Measurements from ENCODE around the gene SORCS2. TPM values are rescaled to one million over a fixed set of nuclear protein-coding genes. Genes with fewer than 3 reads are reported as not detected.

The SORCS2 gene
- total RNA-seq, 2 experiments from 2014 or later: not detected

DNA sequence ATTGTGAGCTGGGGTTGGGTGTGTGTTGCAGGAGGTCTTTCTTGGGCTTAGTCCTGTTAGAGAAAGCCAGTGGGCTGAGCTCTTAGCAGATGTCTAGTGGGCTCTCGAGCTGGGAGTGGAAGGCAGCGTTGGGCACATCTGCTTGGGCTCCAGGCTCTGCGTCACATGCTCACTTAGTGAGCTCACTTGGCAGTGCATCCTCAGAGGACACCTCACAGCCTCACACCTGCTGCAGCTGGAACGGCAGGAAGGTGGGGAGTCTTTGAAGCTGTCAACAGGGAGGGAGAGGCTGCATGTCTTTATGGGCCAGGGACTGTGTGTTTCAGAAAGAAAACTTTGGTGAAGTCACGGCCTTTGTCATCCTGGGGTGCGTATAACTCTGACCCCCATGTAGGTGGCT is 160.1 kb downstream of the SORCS2 start:
- Mint-ChIP-seq H3K27ac (no peak overlapping the region), H3K36me3 (no peaks in the 10 kb centered on the region), H3K9me3 (peaks cover 3% of the 10 kb centered on the region), H3K4me3 (no peak overlapping the region), H3K4me1 (no peaks in the 10 kb centered on the region), H3K27me3 (peaks cover 3% of the 10 kb centered on the region)
- no peak for DNase-seq

DNA sequence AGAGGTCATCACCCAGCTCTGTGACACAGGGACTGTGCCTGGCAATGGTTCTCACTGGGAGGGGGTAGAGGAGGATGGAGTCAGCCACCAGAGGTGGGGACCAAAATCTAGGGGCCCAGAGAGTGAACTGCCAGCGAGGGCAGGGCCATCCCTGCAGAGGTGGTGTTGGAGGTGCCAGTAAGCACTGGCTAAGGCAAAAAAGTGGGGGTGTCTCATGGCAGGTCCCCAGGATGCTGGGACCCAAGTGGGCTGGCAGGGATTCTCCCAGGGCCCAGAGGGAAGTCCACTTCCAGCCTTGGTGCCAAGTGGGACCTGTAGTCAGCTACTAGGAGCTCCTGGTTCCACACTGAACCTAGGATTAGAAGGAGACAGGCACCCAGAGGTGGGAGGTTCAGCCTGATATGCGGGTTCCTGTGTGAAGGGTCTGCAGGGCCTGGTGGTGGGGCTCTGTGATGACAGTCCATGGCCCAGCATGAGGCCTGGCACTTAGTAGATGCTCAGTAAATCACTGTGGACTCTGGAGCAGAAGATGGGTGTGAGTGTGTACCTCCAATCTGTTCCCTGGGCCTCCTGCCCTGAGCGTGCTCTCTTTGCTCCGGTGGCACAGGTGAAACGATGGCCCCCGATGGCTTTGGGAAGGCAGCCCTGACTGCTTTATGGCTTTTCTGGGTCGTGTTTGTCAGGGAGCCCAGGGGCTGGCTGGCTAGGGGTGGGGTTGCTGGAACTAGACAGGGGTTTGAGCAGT is 160.9 kb downstream of the SORCS2 start:
- no peaks in the 10 kb centered on the region for H3K36me3 Mint-ChIP-seq
- DNase-seq: no peak
- H3K27ac Mint-ChIP-seq: no peak overlapping the region
- H3K9me3 Mint-ChIP-seq: no peaks in the 10 kb centered on the region
- H3K4me1 Mint-ChIP-seq: no peaks in the 10 kb centered on the region
- H3K4me3 Mint-ChIP-seq: no peak overlapping the region
- no peaks in the 10 kb centered on the region for H3K27me3 Mint-ChIP-seq

DNA sequence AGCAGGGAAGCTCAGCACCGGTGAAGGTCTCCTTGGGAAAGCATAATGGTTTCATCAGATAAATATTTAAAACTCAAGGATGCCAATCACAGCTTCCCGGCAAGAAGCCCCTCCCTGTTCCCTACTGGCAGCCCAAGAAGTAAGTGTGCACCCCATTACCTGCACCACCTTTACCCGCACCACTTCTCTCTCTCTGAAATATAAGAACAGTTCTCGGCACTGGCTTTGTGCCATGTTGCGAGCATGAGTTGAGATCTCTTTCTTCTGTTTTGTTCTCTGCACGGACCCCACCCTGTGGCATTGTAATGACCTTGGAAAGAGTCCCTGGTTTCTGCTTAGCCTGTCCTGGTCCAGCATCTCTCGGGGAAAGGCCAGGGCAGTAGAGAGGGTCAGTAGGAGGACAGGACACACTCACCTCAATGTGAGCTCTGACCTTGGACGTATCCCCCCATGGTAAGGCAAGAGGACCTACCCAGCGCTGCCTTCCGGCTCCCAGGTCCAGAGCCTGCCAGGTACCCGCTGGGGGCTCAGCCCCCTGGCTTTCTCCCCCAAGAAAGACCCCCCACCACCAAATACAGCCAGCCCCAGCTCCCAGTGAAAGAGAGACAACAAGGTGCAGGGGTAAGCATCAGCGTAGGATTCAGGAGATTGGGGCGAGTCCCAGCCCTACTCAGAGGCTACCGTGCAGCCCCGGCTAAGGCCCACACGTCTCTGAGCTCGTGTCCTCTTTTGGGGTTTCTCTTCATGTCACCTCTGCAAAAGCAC is 161.7 kb downstream of the SORCS2 start:
- Mint-ChIP-seq H3K27ac (no peak overlapping the region), H3K36me3 (no peaks in the 10 kb centered on the region), H3K9me3 (no peaks in the 10 kb centered on the region), H3K27me3 (no peaks in the 10 kb centered on the region), H3K4me3 (no peak overlapping the region), H3K4me1 (no peaks in the 10 kb centered on the region)
- DNase-seq: no peak

DNA sequence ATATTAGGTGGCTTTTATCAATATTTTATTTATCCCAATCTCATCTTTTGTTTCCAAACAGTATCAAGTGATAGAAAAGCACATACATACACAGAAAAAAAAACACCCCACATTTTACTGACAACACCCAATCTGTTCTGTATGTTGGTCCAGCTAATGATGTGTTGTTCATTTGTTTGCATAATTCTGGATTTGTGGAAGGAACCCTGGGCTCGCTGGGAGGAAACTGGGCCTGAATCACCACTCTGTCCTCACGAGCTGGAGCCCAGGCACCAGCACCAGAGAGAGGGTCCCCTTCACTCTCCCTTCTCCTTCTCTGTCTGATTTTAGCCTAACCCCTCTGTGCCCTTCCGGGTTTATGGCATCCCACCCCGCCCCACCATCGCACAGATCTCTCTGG is 162.6 kb downstream of the SORCS2 start:
- H3K4me3 Mint-ChIP-seq: no peak overlapping the region
- no peaks in the 10 kb centered on the region for H3K4me1 Mint-ChIP-seq
- no peaks in the 10 kb centered on the region for H3K27me3 Mint-ChIP-seq
- no peaks in the 10 kb centered on the region for H3K9me3 Mint-ChIP-seq
- no peaks in the 10 kb centered on the region for H3K36me3 Mint-ChIP-seq
- H3K27ac Mint-ChIP-seq: no peak overlapping the region
- no peak for DNase-seq

DNA sequence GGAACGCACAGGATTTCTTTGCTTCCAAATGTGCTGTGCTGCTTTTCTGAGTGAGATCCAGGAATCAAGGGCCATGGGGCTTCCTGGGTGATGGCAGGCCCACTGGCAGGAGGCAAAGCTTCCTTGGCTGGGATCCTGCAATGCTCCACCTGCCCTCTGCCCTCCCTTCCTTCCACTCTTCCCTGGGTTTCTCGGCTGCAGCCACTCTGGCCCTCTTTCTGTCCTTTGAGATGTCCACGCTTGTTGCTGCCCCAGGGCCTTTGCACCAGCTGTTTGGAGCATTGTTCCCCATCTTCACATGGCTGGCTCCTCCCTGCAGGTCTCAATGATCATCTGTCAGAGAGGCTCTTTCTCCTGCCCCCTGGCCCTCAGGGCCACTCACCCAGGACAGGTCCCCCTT is 163.5 kb downstream of the SORCS2 start:
- Mint-ChIP-seq H3K27me3 (no peaks in the 10 kb centered on the region), H3K9me3 (no peaks in the 10 kb centered on the region), H3K36me3 (no peaks in the 10 kb centered on the region), H3K4me1 (no peaks in the 10 kb centered on the region), H3K4me3 (no peak overlapping the region), H3K27ac (no peak overlapping the region)
- DNase-seq: no peak

DNA sequence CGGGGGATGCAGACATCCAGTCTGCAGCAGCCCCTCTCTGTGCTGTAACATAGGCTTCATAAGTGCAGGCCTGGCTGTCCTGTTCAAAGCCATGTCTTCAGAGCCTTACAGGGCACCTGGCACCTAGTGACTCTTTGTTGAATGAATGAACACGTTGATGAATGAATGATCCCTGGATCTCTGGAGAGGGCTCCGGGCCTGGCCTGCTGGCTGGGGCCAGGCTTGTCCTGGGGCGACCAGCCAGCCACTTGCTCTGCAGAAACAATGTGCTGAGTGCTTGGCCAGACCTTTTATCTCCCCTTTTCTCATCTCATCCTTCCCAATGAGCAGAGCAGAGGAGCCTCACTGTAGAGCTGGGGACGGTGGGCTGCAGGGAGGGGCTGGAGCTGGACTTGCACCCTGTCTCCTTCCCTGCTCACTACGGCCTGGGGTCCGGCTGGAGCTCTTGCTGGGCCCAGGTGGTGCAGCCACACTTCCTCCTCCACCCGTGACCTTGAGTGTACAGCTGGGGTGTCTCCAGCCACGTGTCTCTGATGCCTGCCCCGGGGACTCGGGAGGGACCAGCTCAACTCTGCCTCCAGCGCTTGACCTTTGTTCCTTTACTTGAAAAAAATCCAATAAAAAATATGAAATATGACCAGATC is 164.5 kb downstream of the SORCS2 start:
- no peaks in the 10 kb centered on the region for H3K36me3 Mint-ChIP-seq
- no peak overlapping the region for H3K27ac Mint-ChIP-seq
- no peak for DNase-seq
- no peak overlapping the region for H3K4me3 Mint-ChIP-seq
- no peaks in the 10 kb centered on the region for H3K27me3 Mint-ChIP-seq
- H3K4me1 Mint-ChIP-seq: no peaks in the 10 kb centered on the region
- no peaks in the 10 kb centered on the region for H3K9me3 Mint-ChIP-seq

DNA sequence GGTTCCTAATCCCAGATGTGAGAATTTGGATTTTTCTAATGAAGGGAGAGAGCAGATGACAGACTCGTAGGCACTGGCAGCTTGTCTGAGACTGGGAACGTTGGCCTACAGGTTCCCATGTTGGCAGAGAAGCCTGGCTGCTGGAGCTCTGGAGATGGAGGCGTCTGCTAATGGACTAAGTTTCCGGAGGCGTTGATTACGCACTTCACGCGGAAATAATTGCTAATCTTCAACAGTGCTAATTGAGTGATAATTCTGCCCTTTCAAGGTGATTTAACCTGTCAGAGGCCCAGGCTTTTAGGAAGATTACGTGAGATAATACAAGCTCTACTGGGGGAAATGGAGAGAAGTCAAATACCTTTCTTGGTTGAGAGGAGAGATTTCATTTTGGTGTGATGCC is 165.0 kb downstream of the SORCS2 start:
- DNase-seq: no peak
- Mint-ChIP-seq H3K9me3 (no peaks in the 10 kb centered on the region), H3K36me3 (no peaks in the 10 kb centered on the region), H3K4me3 (no peak overlapping the region), H3K27ac (no peak overlapping the region), H3K4me1 (no peaks in the 10 kb centered on the region), H3K27me3 (no peaks in the 10 kb centered on the region)

DNA sequence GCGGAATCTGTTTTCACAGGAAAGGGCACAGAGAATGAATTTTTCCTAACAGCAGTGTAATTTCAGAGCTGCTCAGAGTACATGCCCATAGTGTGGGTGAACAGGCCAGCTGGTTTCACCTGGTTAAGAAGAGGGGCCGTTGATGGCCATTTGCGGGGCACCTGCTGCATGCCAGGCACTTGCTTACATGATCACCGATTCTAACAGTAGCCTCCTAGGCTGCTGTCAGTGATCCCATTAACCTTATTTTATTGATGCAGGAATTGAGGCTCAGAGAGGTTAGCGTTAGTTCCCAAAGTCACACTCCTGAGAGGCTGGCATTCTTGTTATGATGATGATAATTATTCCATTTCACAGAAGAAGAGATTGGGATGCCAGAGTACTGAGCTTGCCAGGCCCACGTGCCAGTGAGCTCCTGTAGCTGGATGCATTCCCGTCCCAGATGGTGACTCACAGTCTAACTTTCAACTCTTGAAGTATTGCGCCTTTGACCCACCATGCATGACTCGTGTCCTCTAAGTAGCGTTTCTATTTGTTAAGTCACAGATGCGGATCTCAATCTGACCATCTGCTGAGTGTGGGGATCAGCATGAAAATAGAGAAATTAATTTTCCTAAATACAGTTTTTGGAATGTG is 165.9 kb downstream of the SORCS2 start:
- no peaks in the 10 kb centered on the region for H3K4me1 Mint-ChIP-seq
- no peaks in the 10 kb centered on the region for H3K36me3 Mint-ChIP-seq
- no peak for DNase-seq
- H3K9me3 Mint-ChIP-seq: no peaks in the 10 kb centered on the region
- H3K27ac Mint-ChIP-seq: no peak overlapping the region
- H3K4me3 Mint-ChIP-seq: no peak overlapping the region
- no peaks in the 10 kb centered on the region for H3K27me3 Mint-ChIP-seq

DNA sequence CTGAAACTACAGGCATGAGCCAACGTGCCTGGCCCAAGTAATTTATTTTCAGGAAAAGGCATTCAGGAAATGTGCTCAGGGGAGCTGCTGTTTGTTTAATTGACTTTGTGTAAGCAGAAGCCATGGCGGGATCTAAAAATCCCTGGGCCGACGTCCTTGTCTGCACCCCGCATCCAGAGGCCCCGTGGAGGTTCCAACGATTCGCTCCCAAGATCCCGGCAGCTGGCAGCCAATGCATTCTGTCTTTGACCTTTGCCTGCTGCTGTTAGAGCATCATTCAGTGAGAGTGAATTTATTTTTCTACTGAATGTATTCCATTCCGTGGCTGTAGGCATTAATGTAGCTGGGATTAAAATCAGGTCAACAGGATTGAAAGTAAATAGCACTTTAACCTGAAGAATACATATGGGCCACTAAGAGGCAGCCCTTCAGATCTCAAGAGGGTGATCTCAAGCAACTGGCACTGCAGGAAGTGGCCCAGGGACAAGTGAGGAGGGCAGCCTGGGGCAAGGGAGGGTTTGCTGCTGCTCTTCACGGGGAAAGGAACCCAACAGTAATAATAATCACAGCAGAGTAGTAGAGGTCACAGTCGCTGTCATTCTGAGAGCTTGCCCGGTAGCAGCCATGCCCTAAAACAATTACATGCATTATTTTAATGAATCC is 167.2 kb downstream of the SORCS2 start:
- H3K4me3 Mint-ChIP-seq: no peak overlapping the region
- no peaks in the 10 kb centered on the region for H3K9me3 Mint-ChIP-seq
- H3K36me3 Mint-ChIP-seq: no peaks in the 10 kb centered on the region
- no peak overlapping the region for H3K27ac Mint-ChIP-seq
- H3K4me1 Mint-ChIP-seq: no peaks in the 10 kb centered on the region
- DNase-seq: no peak
- H3K27me3 Mint-ChIP-seq: no peaks in the 10 kb centered on the region

DNA sequence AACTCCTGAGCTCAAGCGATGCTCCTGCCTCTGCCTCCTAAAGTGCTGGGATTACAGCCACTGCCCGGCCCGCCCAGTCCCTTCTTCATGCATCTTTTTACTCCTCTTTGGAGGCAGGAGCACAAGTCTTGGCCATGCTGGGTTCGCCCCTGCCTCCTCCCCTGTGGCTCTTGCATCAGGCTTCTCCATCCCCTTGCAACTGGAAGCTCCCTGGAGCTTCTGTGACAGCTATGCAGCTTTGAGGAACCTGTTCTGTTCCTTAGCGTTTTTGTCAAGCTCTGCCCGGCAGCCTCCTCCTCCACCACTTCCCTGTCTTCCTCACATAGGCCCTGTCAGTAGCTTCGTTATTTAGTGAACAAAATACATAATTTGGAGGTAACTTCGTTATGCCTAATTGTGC is 168.5 kb downstream of the SORCS2 start:
- Mint-ChIP-seq H3K27me3 (no peaks in the 10 kb centered on the region), H3K4me3 (no peak overlapping the region), H3K36me3 (no peaks in the 10 kb centered on the region), H3K4me1 (no peaks in the 10 kb centered on the region), H3K9me3 (no peaks in the 10 kb centered on the region), H3K27ac (no peak overlapping the region)
- DNase-seq: no peak

DNA sequence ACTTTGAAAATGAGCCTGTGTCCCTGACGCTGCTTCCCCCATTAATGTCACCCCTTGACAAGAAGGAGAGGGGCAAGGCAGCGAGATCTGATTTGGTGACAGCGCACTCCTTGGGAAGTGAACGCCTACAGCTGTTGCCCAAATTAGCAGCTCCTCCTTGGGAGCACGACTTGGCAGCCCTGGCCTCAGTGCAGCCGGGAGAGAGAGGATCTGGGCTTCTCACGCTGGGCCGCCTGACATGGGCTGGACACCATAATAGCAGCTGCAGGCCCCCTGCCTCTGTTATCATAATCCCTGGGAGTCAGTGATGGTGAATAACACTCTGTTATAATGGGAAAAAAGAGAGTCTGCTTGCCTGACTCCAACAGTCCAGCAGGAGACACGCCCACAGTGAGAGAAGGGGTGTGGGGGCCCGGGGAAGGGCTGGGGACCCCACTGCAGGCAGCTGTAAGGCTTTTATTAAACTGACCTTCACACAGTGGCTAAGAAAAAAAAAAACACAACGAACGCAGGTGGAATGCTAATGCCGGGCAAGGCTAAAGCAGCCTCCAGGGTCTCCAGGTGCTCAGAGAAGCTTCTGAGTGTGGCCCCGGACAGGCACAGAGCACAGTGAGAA is 169.1 kb downstream of the SORCS2 start:
- Mint-ChIP-seq H3K4me1 (no peaks in the 10 kb centered on the region), H3K27me3 (no peaks in the 10 kb centered on the region), H3K36me3 (no peaks in the 10 kb centered on the region), H3K4me3 (no peak overlapping the region), H3K9me3 (no peaks in the 10 kb centered on the region), H3K27ac (no peak overlapping the region)
- no peak for DNase-seq

DNA sequence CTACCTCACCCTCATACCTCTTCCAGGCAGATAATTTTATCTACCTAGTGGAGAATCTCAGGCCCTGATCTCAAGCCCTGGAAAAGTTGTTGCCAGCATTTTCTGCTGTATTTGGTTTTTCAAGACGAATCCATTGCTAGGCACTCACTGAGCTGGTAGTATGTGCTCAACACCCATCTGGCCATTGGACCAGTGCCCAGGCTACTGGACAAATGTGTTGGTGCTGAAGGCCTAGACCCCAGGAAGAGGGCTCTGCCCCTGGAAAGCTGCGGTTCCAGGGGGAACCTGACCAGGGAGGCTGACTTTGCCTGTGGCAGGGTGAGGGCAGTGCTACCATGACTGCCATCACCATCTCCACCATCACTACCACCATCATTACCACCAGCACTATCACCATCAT is 170.0 kb downstream of the SORCS2 start:
- no peaks in the 10 kb centered on the region for H3K4me1 Mint-ChIP-seq
- no peak for DNase-seq
- no peak overlapping the region for H3K27ac Mint-ChIP-seq
- H3K36me3 Mint-ChIP-seq: no peaks in the 10 kb centered on the region
- H3K4me3 Mint-ChIP-seq: no peak overlapping the region
- no peaks in the 10 kb centered on the region for H3K9me3 Mint-ChIP-seq
- H3K27me3 Mint-ChIP-seq: no peaks in the 10 kb centered on the region

DNA sequence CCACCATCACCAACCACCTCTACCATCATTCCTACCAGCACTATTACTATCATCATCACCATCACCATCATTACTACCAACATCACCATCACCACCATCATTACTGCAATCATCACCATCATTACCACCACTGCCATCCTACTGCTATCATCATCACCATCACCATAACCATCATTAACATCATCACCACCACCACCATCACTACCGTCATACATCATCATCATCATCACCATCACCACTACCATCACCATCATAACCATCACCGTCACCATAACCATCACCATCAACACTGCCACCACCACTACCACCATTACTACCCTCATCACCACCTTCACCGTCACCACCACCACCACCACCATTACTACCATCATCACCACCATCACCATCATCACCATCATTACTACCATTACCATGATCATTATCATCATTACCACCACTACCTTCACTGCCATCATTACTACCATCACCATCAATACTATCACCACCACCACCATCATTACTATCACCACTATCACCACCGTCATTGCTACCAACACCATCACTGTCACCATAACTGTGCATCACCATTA is 170.6 kb downstream of the SORCS2 start:
- Mint-ChIP-seq H3K27me3 (no peaks in the 10 kb centered on the region), H3K9me3 (no peaks in the 10 kb centered on the region), H3K36me3 (no peaks in the 10 kb centered on the region), H3K4me1 (no peaks in the 10 kb centered on the region), H3K4me3 (no peak overlapping the region), H3K27ac (no peak overlapping the region)
- DNase-seq: no peak

DNA sequence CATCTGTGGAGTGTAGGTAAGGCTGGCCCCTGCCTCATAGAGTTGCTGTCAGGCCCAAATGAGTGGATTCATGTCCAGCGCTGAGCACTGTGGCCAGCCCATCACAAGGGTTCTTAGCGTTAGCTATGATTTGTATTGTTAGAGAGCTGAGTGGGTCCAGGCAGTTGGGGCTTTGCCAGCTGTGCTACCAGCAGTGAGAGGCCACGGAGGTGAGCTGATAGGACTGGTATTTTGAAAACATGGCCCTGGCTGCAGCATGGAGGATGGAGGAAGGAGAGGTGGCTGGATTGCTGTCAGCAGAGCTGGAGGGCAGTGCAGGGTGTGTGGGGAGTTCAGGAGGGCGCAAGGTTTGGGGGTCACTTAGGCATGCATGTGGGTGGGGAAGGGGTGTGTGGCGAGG is 172.6 kb downstream of the SORCS2 start:
- H3K4me3 Mint-ChIP-seq: no peak overlapping the region
- DNase-seq: no peak
- H3K27me3 Mint-ChIP-seq: no peaks in the 10 kb centered on the region
- no peaks in the 10 kb centered on the region for H3K4me1 Mint-ChIP-seq
- no peak overlapping the region for H3K27ac Mint-ChIP-seq
- H3K36me3 Mint-ChIP-seq: no peaks in the 10 kb centered on the region
- no peaks in the 10 kb centered on the region for H3K9me3 Mint-ChIP-seq

Data from activated naive CD8-positive, alpha-beta T cell treated with anti-CD3 and anti-CD28 coated beads for 36 hours (primary cell).